GM12864 (cell line): ENCODE data around the gene EIF4G3.
A peak's percentile ranks its signal among the peaks of the same experiment; 100 is the strongest.

ENCODE experiments used
- DNase-seq: peaks from one replicate; pipeline ENCODE4 v3.0.0-alpha.2; 2011; ENCODE audit warnings: low read depth
- H3K4me3 ChIP-seq: 2 replicates; pipeline ENCODE4 v1.5.1; 2011; ENCODE audit warnings: mild to moderate bottlenecking, low read depth, low read length, control low read depth
- TF ChIP-seq, protein P1 (sequence below): IDR thresholded peaks from 2 replicates; pipeline ENCODE4 v1.5.1; 2011; ENCODE audit warnings: low read depth, mild to moderate bottlenecking, moderate library complexity, low read length, control low read depth, inconsistent platforms; ENCODE audit errors: missing control alignments

Gene EIF4G3

DNA sequence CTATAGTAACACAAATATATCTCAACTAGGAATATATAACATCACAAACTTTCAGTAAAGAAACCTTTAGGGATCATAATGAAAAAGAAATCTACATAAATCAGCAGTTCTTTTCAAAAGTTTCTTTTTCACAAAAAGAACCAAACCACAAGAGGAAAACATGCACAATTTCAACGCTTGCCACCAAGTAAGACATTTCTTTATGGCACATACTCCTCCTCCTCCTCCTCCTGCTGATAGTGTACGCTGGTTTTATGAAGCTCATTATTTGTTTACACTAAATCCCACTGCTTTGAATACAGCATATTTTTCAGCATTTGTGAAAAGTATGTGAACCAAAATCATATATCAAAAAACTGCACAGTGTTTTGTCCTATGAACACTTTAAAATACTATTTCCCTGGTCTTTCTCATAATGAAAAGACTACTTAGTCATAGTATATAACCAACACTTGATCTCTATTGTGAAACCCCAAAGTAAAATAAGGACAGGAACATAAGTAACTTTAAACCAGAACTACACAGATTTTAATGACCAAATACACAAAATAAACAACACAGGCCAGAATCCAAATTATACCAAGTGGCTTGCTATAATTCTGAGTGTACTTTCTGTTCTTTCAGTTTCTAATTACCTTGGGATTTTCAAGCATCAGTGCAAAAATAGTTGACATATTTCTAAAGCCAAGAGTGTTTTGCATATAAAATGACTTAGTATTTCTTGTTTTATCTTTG lies 184.2 kb downstream of the EIF4G3 start:
- TF ChIP-seq, protein P1, sequence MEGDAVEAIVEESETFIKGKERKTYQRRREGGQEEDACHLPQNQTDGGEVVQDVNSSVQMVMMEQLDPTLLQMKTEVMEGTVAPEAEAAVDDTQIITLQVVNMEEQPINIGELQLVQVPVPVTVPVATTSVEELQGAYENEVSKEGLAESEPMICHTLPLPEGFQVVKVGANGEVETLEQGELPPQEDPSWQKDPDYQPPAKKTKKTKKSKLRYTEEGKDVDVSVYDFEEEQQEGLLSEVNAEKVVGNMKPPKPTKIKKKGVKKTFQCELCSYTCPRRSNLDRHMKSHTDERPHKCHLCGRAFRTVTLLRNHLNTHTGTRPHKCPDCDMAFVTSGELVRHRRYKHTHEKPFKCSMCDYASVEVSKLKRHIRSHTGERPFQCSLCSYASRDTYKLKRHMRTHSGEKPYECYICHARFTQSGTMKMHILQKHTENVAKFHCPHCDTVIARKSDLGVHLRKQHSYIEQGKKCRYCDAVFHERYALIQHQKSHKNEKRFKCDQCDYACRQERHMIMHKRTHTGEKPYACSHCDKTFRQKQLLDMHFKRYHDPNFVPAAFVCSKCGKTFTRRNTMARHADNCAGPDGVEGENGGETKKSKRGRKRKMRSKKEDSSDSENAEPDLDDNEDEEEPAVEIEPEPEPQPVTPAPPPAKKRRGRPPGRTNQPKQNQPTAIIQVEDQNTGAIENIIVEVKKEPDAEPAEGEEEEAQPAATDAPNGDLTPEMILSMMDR = no peak
- H3K4me3 ChIP-seq = no peak overlapping the region
- no peak for DNase-seq

DNA sequence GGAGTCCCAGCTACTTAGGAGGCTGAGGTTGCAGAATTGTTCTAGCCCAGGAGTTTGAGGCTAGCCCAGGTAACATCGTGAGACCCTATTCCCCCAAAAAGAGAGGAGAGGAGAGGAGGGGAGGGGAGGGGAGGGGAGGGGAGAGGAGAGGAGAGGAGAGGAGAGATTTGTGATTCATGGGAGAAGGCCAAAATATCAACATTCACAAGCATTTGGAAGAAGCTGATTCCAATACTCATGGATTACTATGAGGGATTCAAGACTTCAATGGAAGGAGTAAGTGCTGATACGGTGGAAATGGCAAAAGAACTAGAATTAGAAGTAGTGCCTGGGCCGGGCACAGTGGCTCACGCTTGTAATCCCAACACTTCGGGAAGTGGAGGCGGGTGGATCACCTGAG lies 187.8 kb downstream of the EIF4G3 start:
- TF ChIP-seq, protein P1 = no peak
- H3K4me3 ChIP-seq = no peak overlapping the region
- DNase-seq = no peak

DNA sequence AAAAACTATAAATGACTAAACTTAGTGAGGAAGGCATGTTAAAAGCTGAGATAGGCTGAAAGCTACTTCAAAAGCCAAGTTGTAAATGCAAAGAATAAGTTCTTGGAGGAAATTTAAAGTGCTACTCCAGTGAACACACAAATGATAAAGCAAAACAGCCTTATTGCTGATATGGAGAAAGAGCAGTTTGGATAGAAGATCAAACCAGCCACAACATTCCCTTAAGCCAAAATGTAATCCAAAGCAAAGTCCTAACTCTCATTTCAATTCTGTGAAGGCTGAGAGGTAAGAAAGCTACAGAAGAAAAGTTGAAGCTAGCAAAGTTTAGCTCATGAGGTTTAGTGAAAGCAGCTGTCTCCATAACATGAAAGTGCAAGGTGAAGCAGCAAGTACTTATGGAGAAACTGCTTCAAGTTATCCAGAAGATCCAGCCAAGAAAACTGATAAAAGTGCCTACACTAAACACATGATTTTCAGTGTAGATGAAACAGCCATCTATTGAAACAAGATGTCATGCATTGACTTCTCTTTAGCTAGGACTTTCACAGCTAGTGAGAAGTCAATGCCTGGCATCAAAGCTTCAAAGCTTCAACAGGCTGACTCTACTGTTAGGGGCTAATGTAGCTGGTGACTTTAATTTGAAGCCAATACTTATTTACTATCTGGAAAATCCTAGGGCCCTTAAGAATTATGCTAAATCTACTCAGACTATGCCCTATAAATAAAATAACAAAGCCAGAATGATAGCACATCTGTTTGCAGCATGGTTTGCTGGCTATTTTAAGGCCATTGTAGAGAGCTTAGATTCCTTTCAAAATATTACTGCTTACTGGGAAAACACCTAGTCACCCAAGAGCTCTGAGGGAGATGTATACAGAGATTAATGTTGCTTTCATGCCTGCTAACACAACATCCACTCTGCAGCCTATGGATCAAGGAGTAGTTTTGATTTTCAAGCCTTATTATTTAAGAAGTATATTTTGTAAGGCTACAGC lies 188.6 kb downstream of the EIF4G3 start:
- TF ChIP-seq, protein P1 = no peak
- DNase-seq = no peak
- no peak overlapping the region for H3K4me3 ChIP-seq

DNA sequence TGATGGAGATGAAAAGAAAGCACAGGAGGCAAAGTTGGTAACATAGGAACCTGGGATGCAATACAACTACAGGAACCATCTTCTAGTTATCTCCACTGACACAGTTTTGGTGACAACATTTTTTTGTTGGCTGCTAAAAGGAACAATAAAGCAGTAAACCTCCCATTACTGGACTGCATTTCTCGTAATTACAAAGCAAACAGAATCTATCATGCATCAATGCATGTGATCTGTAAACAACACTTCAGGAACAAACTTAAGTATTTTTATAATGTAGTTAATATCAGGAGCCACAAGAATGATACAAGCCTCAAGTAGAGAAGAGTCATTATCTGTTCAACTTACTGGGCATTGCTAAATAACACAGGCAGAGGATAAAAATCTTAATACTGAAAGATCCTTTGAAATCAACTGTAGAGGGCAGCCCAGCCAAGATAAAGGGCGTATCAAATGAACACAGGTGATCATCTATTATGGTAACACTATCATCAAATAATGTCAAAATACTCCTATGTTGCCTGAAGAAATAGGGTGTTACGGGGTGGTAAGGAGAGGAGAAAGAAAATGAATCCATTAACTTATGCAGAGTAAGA lies 193.3 kb downstream of the EIF4G3 start:
- no peak overlapping the region for H3K4me3 ChIP-seq
- TF ChIP-seq, protein P1 = no peak
- DNase-seq = no peak

DNA sequence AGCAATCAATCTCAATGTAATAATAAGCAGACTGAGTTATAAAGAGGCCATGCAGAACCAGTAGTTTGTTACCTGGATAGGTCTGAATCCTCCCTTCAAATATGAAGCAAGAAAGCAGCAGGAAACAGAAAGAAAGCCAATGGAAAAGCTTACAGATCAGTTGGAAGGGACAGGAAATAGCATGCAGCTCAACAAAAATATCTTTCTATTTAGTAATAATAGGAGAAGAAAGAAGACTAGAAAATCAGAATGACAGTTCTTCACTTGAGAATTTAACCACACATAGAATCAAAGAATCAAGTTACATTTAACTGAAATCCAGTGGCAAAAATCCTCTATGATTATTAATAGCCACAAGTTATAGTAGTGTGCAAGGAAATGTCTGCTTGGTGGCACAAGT lies 194.4 kb downstream of the EIF4G3 start:
- DNase-seq = no peak
- H3K4me3 ChIP-seq = no peak overlapping the region
- TF ChIP-seq, protein P1 = no peak

DNA sequence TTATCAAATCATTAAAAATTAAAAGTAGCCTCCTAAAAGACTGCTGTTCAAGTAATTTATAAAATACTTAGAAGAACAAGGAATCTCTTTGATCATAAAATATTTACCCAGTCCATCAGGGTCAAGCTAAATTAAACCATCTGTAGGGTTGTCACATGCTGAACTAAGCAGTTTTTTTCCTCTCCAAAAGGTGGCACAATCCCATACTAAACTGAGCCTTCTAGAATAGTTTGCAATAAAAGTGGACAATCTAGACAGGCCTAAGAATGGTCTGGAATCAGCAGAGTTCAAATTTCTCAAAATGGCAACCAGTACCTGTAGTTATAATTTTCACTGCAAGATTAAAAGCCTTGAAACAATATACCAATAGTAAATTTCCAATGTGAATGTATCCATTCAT lies 194.8 kb downstream of the EIF4G3 start:
- H3K4me3 ChIP-seq = no peak overlapping the region
- TF ChIP-seq, protein P1 = peak; percentile 29
- no peak for DNase-seq
